GM18861 (cell line): ENCODE results near the gene CACNA1B.

ENCODE experiments used
- ATAC-seq: cut with Tn5 transposase; IDR thresholded peaks from one replicate; pipeline ENCODE4 v1.9.1; 2021; ENCODE audit not compliant: unreplicated experiment

Gene CACNA1B

DNA sequence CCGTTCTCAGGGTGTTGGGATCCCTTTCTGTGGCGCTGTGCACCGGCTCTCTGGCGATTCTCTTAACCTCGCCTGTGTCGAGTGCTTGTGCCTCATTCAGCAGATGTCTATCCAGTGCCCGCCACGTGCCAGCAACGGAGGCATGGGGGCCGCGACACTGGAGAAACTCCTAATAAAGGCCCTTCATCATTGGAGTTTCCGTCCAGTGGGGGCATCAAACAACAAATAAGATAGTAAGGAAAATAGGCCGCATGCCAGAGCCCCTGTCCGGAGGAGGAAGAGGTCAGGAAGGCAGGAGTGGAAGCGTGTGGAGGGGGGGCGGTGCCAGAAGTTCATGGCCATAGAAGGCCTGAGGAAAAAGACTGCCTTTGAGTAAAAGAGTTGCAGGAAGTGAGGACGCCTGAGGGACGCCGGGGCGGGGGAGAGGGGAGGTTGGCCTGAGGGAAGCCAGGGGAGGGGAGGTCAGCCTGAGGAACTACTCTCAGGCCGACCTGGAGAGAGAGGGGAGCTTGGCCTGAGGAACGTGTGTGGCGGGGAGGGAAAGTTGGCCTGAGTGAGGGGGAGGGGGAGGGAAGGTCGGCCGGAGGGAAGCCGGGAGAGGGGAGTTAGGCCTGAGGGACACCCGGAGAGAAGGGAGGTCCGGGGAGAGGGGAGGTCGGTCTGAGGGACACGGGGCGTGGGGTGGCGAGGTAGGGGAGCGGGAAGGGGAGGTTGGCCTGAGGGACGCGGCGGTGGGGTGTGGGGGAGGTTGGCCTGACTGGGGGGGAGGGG lies 82.2 kb downstream of the CACNA1B start:
- ATAC-seq: no peak

DNA sequence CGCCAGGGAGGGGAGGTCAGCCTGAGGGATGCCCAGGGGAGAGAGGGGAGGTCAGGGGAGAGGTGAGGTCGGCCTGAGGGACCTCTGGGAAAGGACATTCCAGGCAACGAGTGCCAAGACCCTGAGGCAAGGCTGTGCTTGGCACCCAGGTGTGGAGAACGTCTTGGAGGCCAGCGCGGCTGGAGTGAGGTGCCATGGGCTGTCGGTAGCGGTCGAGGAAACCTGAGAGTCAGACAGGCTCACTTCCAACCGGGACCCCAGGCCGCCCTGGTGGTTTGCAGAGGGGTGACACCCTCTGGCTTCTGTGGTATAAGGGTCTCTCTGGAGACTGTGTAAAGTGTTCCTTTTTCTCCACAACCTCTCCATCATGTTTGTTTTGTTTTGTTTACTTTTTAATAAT lies 82.9 kb downstream of the CACNA1B start:
- ATAC-seq: no peak

GRCh38 chr9:137963525-137963924 lies 85.9 kb downstream of the CACNA1B start:
- no peak for ATAC-seq

DNA sequence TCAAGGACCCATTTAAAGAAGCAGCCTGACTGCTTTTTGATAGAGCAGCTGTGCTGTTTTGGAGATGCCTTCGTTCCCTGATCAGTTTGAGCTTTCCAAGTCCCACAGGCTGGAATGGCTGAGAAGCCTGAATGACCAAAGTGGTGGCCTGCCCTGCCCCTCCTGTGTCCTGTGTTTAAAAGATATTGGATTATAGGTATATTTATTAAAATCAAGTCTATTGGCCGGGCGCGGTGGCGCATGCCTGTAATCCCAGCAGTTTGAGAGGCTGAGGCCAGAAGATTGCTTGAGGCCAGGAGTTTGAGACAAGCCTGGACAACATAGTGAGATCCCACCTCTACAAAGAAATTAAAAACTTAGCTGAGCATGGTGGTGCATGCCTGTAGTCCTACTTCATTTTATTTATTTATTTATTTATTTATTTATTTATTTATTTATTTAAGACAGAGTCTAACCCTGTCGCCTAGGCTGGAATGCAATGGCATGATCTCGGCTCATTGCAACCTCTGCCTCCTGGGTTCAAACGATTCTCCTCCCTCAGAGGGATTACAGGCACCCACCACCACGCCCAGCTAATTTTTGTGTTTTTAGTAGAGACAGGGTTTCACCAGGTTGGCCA lies 87.7 kb downstream of the CACNA1B start:
- ATAC-seq: no peak

DNA sequence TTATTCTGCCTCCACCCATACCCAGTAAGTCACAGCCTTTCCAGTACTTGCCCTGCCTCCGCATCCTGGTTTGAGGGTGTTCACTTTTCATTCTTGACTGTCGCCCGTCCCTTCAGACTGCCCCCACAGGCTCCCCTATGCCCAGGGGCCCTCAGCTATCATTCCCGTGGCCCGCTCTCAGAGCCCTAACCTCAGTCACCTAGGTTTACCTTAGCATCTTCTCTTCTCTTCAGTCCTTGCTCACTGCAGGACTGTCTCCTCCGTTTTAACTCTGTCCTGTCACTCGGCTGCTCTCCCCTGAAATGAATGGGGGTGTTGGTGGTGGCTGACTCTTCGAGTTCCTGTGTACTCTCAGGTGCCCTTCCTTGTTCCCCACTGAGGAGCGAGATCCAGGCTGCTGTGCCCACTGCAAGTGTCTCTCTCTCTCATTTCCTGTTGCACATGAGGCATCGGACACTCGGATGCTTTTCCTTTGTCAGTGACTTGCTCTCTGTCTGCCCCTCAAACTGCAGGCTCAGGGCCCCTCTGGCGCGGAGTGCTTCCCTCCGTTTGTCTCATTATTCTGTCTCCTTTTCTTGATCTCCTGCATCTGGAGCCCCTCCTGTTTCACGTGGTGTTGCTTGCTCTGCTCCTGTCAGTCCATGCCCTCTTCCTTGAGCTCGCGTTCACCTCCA lies 89.8 kb downstream of the CACNA1B start:
- ATAC-seq: no peak

DNA sequence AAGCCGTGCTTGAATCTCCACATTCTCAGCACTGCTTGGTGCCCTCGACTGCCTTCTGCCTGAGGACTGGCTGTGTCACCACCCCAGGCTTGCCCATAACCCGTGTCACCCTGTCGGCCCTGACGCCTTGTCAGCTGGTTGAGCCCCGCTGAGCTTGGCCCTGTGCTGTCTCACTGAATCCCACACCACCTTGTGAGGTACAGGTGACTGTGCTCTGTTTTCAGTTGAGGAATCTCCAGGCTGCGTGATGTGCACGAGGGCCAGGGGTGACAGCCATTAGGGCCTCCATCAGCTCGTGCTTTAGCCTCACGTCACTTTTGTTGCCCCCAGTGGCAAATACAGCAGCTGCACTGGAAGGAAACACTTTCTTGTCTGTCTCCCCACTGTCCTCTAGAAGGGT lies 90.7 kb downstream of the CACNA1B start:
- ATAC-seq: no peak

DNA sequence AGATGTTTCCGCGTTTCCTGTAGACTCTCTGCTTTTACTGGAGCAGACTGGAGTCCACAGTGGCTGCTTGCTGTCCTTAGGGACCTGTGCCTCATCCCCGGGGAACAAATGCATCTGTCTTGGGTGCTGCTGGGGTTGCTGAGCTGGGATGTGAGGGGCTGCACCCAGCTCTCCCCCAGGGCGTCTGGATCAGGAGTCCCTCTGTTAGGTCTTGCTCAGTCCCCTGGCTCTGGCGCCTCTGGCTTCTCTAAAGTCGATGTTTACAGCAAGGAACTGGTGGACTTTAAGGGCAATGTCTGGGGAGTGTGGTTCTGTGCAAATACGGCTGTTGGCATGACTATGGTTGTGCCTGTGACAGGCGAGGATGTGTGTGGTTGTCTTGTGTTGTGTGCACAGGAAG lies 91.4 kb downstream of the CACNA1B start:
- ATAC-seq: no peak

GRCh38 chr9:137969685-137970084 lies 92.1 kb downstream of the CACNA1B start:
- no peak for ATAC-seq

DNA sequence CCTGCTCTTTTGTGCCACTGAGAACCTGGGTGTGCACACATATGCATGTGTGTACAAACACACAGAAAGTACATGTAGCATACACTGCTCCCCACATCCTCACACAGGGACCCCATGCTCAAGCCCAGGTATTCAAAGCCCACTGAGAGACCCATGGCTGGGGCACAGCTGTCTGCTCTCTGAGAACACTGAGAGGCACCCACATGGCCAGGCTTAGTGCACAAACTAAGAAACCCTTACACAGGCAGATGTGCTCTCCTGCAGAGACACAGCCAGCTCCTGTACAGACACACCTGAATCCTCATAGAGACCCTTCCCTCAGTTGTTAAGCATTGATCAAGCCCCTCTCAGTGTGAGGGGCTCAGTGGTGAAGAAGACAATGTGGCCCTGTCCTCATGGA lies 92.5 kb downstream of the CACNA1B start:
- ATAC-seq: no peak

DNA sequence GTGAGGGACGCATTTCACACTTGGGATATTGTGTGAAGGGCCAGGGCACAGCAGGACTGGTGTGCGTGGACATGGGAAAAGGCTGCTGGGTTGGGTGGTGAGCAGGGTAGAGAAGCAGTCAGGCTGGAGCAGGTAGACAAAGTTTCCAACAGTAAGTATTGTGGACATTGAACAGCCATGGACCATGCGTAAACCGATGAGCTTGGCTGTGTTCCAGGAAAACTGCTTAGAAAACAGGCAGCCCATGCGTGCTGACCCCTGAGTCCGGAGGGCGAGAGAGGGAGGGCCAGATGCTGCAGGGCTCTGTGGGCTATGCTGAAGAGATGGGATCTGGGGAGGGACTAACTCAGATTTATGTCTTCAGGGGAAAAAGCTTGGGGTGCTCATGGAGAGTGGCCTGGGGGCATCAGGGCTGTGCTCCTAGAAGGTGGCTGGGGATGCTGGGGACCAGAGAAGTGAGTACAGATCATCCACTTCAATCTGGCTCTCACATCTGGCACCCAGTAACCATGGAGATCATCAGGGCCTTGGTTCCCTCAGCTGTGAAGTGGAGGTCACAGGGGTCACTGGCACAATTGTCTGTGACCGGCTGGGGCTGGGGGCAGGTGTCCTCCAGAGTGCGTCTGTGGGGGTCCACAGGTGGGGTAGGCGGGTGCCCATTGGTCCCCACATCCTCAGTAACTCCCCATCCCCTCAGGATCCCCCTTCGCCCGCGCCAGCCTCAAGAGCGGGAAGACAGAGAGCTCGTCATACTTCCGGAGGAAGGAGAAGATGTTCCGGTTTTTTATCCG lies 93.3 kb downstream of the CACNA1B start:
- no peak for ATAC-seq

DNA sequence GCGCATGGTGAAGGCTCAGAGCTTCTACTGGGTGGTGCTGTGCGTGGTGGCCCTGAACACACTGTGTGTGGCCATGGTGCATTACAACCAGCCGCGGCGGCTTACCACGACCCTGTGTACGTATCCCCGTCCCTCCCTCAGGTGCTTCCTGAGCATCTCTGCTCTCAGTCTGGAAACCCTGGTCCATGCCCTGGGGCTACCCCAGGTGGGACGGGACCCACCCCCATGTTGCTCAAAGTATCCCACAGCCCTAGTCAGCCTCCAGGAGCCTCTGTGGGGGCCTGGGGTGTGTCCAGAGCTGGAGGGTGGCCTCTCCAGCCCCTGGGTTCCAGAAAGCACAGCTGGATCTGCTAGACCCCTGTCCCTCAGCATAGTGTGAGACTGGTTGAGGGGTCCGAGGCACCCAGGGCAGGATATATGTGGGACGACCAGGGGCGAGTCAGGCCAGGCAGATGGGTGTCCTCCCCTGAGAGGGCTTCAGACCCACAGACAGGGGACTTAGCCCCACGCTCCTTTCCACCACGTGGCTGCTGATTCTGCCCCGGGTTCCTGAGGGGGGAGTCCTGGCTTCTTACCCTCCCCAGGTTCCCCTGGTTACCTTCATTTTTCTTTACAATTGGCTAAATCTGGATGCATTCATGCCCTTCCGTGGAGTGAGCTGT lies 94.0 kb downstream of the CACNA1B start:
- ATAC-seq: no peak

DNA sequence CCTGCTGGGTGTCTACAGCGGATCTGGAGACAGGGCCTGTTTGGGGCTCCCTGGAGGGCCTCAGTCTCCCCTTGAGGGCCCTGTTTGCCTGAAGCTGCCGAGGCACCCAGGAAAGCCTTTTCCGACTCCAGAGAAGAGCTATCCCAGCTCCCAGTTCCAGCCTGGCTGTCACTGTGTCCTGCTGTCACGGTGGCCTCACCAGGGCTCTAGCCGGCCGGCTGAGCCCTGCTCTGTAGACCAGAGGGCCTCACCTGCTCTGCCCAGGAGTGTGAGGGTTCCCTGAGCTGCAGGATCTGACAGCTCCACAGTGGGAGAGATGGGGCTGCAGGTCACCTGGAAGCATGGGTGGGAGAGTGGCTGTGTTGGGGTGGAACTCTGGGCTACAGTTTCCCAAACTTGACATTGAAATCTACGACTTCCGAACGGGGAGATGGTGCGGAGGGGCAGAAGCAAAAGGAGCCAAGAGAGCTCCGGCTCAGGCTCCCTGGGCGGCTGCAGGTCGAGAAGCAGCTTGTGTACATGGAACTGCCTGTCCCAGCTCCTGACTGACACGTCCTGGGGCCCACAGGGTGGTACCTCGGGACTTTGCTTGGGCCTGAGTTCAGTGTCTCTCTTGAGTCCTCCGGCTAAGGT lies 94.9 kb downstream of the CACNA1B start:
- ATAC-seq: no peak

GRCh38 chr9:137972988-137973470 lies 95.4 kb downstream of the CACNA1B start:
- no peak for ATAC-seq

DNA sequence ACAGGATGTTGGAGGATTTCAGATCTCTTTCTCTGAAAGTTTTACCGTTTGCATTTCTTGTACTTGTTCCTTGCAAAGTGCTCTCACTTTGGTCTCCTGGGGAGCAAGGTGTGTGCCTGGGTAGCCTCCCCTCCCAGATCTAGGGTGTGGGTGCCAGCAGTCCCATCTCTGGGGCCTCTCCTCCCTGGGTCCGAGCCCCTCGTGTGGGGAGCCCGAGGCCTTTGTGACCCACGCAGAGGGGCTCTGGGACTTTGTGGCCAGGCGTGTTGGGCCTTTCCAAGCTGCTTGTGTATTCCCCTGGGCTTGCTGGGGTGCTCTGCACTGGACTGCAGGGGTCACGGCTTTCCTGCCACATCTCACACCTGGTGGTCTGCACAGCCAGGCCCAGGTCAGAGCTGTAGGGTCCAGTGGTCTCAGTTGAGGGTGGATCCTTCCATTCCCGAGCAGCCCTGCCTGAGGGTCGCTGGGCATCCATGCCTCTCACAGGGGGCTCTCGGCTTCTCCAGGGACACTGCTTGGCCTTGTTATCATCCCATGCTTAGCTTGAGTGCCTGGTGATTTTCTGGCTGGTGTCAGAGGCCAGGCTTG lies 96.3 kb downstream of the CACNA1B start:
- no peak for ATAC-seq

GRCh38 chr9:137974746-137975526 lies 97.4 kb downstream of the CACNA1B start:
- ATAC-seq: no peak

DNA sequence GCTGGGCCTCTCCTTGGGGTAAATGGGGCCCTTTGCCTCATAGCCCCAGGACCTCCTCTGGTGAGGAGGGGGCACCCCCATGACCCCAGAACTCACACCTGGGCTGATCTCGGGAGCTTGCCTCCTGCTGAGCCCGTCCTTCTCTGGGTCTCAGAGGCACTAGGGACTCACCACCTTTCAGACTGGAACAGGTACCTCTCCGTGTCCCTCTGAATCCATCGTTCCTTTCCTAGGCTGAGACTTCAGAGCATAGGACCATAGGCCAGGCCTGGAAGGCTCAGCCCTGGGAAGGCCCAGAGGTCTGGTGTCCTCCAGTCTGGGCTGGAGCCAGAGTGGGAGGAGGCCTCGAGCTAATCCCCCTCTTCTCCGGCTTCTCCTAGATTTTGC lies 97.9 kb downstream of the CACNA1B start:
- ATAC-seq: no peak

DNA sequence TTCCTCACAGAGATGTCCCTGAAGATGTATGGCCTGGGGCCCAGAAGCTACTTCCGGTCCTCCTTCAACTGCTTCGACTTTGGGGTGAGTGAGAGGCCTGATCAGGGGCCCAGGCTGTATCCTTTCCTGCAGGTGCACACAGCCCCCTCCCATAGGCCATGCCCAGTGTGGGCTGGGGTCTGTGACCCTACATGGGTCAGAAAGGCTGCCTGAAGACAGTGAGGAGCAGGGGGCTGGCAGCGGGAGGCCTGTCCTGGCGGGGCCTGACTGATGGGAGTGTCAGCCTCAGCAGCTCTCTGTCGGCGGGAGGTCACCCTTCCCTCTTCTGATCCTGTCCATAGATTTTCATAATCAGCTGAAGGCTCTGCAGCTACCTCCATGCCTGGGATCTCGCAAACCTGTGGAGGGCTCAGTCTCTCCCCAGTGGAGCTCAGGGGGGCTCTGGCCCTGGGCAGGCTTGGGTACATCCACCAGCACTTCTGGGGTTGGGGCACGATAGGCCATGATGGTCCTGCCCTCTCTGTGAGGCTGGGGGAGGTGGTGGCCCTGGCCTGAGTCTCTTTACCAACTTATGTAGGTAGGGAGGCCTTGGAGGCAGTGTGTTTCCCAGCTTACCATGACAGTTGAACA lies 98.5 kb downstream of the CACNA1B start:
- no peak for ATAC-seq

DNA sequence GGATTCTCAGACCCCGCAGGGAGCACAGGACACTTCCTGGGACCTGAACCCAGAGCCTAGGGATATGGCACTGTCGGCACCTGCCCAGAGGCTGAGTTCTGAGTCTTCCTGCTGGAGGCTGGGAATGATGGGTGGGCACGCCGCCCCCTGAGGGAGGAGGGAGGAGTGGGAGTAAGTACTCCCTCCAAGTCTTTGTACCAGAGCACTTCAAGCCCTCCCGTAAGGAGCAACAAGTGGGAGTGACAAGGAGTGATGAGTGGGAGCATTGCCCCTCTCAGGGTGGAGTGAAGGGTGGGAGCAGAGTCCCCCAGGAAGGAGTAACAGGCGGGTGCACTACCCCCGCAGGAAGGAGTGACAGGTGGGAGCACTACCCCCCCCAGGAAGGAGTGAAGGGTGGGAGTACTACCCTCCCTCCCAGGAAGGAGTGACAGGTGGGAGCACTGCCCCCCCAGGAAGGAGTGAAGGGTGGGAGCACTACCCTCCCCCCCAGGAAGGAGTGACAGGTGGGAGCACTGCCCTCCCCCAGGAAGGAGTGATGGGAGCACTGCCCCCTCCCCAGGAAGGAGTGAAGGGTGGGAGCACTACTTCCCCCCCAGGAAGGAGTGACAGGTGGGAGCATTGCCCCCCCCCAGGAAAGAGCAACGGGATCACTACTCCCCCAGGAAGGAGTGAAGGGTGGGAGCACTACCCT lies 100.1 kb downstream of the CACNA1B start:
- no peak for ATAC-seq
